ENCODE results near the gene KAZN.

The KAZN gene

GRCh38 chr1:14699620-14700019 is 101.1 kb downstream of the KAZN start:
- no peak overlapping the region for H3K27ac Mint-ChIP-seq

GRCh38 chr1:14704846-14705245 is 106.4 kb downstream of the KAZN start:
- Mint-ChIP-seq H3K36me3 (ENCODE audit: low read depth) (no peaks in the 10 kb centered on the region), H3K27me3 (no peaks in the 10 kb centered on the region), H3K4me1 (ENCODE audit: low read depth) (no peaks in the 10 kb centered on the region), H3K27ac (no peak overlapping the region), H3K4me3 (no peak overlapping the region), H3K9me3 (peaks cover 24% of the 10 kb centered on the region)
- DNase-seq: no peak

More at GRCh38 chr1:14699620-14700019, 101.1 kb downstream of the KAZN start:
- H3K4me3 Mint-ChIP-seq: no peak overlapping the region
- H3K36me3 Mint-ChIP-seq (ENCODE audit: low read depth): no peaks in the 10 kb centered on the region
- H3K27me3 Mint-ChIP-seq: peaks cover 21% of the 10 kb centered on the region
- no peaks in the 10 kb centered on the region for H3K4me1 Mint-ChIP-seq (ENCODE audit: low read depth)
- H3K9me3 Mint-ChIP-seq: peaks cover 4% of the 10 kb centered on the region
- no peak for DNase-seq

GRCh38 chr1:14705824-14706223 is 107.3 kb downstream of the KAZN start:
- Mint-ChIP-seq H3K27ac (no peak overlapping the region), H3K4me1 (ENCODE audit: low read depth) (no peaks in the 10 kb centered on the region), H3K4me3 (no peak overlapping the region), H3K36me3 (ENCODE audit: low read depth) (no peaks in the 10 kb centered on the region), H3K9me3 (peaks cover 24% of the 10 kb centered on the region), H3K27me3 (no peaks in the 10 kb centered on the region)
- DNase-seq: no peak

GRCh38 chr1:14706631-14707030 is 108.1 kb downstream of the KAZN start:
- H3K9me3 Mint-ChIP-seq: peaks cover 24% of the 10 kb centered on the region
- no peaks in the 10 kb centered on the region for H3K27me3 Mint-ChIP-seq
- no peak overlapping the region for H3K4me3 Mint-ChIP-seq
- no peaks in the 10 kb centered on the region for H3K36me3 Mint-ChIP-seq (ENCODE audit: low read depth)
- H3K27ac Mint-ChIP-seq: no peak overlapping the region
- H3K4me1 Mint-ChIP-seq (ENCODE audit: low read depth): no peaks in the 10 kb centered on the region
- no peak for DNase-seq

GRCh38 chr1:14707531-14708445 is 109.3 kb downstream of the KAZN start:
- Mint-ChIP-seq H3K27me3 (no peaks in the 10 kb centered on the region), H3K27ac (no peak overlapping the region), H3K9me3 (peaks cover 23% of the 10 kb centered on the region), H3K4me1 (ENCODE audit: low read depth) (no peaks in the 10 kb centered on the region), H3K36me3 (ENCODE audit: low read depth) (no peaks in the 10 kb centered on the region), H3K4me3 (no peak overlapping the region)
- no peak for DNase-seq

GRCh38 chr1:14710331-14710730 is 111.8 kb downstream of the KAZN start:
- Mint-ChIP-seq H3K4me1 (ENCODE audit: low read depth) (no peaks in the 10 kb centered on the region), H3K9me3 (peaks cover 20% of the 10 kb centered on the region), H3K4me3 (no peak overlapping the region), H3K27ac (no peak overlapping the region), H3K27me3 (no peaks in the 10 kb centered on the region), H3K36me3 (ENCODE audit: low read depth) (no peaks in the 10 kb centered on the region)
- DNase-seq: no peak

- Mint-ChIP-seq H3K9me3 (peaks cover 14% of the 10 kb centered on the region), H3K27ac (no peak overlapping the region), H3K4me3 (no peak overlapping the region), H3K4me1 (ENCODE audit: low read depth) (no peaks in the 10 kb centered on the region), H3K27me3 (no peaks in the 10 kb centered on the region), H3K36me3 (ENCODE audit: low read depth) (no peaks in the 10 kb centered on the region)
- no peak for DNase-seq
Measured at GRCh38 chr1:14712136-14712535, 113.7 kb downstream of the KAZN start.

- Mint-ChIP-seq H3K27me3 (no peaks in the 10 kb centered on the region), H3K4me1 (ENCODE audit: low read depth) (no peaks in the 10 kb centered on the region), H3K9me3 (peaks cover 11% of the 10 kb centered on the region), H3K36me3 (ENCODE audit: low read depth) (no peaks in the 10 kb centered on the region), H3K27ac (no peak overlapping the region), H3K4me3 (no peak overlapping the region)
- no peak for DNase-seq
Measured at GRCh38 chr1:14713077-14713476, 114.6 kb downstream of the KAZN start.

GRCh38 chr1:14715266-14715665 is 116.8 kb downstream of the KAZN start:
- Mint-ChIP-seq H3K4me1 (ENCODE audit: low read depth) (no peaks in the 10 kb centered on the region), H3K27me3 (no peaks in the 10 kb centered on the region), H3K27ac (no peak overlapping the region), H3K9me3 (peaks cover 3% of the 10 kb centered on the region), H3K36me3 (ENCODE audit: low read depth) (no peaks in the 10 kb centered on the region), H3K4me3 (no peak overlapping the region)
- DNase-seq: no peak

GRCh38 chr1:14715802-14716201 is 117.3 kb downstream of the KAZN start:
- no peak overlapping the region for H3K4me3 Mint-ChIP-seq
- peaks cover 3% of the 10 kb centered on the region for H3K9me3 Mint-ChIP-seq
- H3K27ac Mint-ChIP-seq: no peak overlapping the region
- no peak for DNase-seq
- H3K36me3 Mint-ChIP-seq (ENCODE audit: low read depth): no peaks in the 10 kb centered on the region
- H3K4me1 Mint-ChIP-seq (ENCODE audit: low read depth): no peaks in the 10 kb centered on the region
- no peaks in the 10 kb centered on the region for H3K27me3 Mint-ChIP-seq

- Mint-ChIP-seq H3K9me3 (peaks cover 7% of the 10 kb centered on the region), H3K36me3 (ENCODE audit: low read depth) (no peaks in the 10 kb centered on the region), H3K4me1 (ENCODE audit: low read depth) (no peaks in the 10 kb centered on the region), H3K4me3 (no peak overlapping the region), H3K27ac (no peak overlapping the region), H3K27me3 (no peaks in the 10 kb centered on the region)
- no peak for DNase-seq
Measured at GRCh38 chr1:14716474-14716873, 118.0 kb downstream of the KAZN start.

GRCh38 chr1:14718476-14718875 is 120.0 kb downstream of the KAZN start:
- Mint-ChIP-seq H3K4me3 (no peak overlapping the region), H3K27me3 (peaks cover 4% of the 10 kb centered on the region), H3K9me3 (peaks cover 7% of the 10 kb centered on the region), H3K27ac (no peak overlapping the region), H3K4me1 (ENCODE audit: low read depth) (no peaks in the 10 kb centered on the region), H3K36me3 (ENCODE audit: low read depth) (no peaks in the 10 kb centered on the region)
- no peak for DNase-seq

- Mint-ChIP-seq H3K27ac (no peak overlapping the region), H3K4me1 (ENCODE audit: low read depth) (no peaks in the 10 kb centered on the region), H3K27me3 (peaks cover 4% of the 10 kb centered on the region), H3K36me3 (ENCODE audit: low read depth) (no peaks in the 10 kb centered on the region), H3K9me3 (peaks cover 7% of the 10 kb centered on the region), H3K4me3 (no peak overlapping the region)
- no peak for DNase-seq
Measured at GRCh38 chr1:14723401-14723800, 124.9 kb downstream of the KAZN start.

GRCh38 chr1:14724246-14724645 is 125.8 kb downstream of the KAZN start:
- no peaks in the 10 kb centered on the region for H3K36me3 Mint-ChIP-seq (ENCODE audit: low read depth)
- no peak overlapping the region for H3K27ac Mint-ChIP-seq
- no peak for DNase-seq
- H3K27me3 Mint-ChIP-seq: peaks cover 4% of the 10 kb centered on the region
- no peak overlapping the region for H3K4me3 Mint-ChIP-seq
- H3K4me1 Mint-ChIP-seq (ENCODE audit: low read depth): no peaks in the 10 kb centered on the region
- H3K9me3 Mint-ChIP-seq: peaks cover 5% of the 10 kb centered on the region

- no peak for DNase-seq
- Mint-ChIP-seq H3K4me3 (no peak overlapping the region), H3K4me1 (ENCODE audit: low read depth) (no peaks in the 10 kb centered on the region), H3K36me3 (ENCODE audit: low read depth) (no peaks in the 10 kb centered on the region), H3K27ac (no peak overlapping the region), H3K27me3 (peaks cover 4% of the 10 kb centered on the region), H3K9me3 (peaks cover 4% of the 10 kb centered on the region)
Measured at GRCh38 chr1:14724678-14725077, 126.2 kb downstream of the KAZN start.
